GM23248 (cell line): ENCODE results near the gene GTF3A.

Experiments
- EZH2 ChIP-seq: fragments of 200-600 bp; sonication (generic); IDR thresholded peaks from 2 replicates; pipeline ENCODE4 v1.6.1; 2018; ENCODE audit warnings: antibody characterized with exemption, mild to moderate bottlenecking; ENCODE audit not compliant: insufficient read depth, poor library complexity, severe bottlenecking
- EZH2phosphoT487 ChIP-seq: fragments of 200-600 bp; sonication (generic); IDR thresholded peaks from 2 replicates; pipeline ENCODE4 v1.6.1; 2018; ENCODE audit warnings: antibody characterized with exemption, moderate library complexity, mild to moderate bottlenecking, low read depth; ENCODE audit not compliant: insufficient read depth

DNA sequence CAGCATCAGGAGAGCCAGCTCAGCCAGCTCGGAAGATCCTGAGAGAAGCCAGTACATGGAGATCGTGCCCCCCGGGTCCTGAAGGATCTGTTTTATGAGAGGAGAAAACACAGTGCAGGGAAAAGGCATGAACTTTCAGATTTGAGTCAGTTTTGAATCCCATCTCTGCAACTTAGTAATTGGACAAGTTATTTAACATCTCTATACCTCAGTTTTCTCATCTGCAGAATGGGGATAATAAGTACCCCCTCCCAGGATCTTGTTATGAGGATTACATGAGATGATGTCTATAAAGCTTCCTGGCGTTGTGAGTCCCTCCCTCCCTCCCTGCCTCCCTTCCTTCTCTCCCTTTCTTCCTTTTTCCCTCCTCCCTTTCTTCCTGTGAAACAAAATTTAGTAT is 40.1 kb upstream of the GTF3A start:
- TF ChIP-seq EZH2phosphoT487, result no peak
- no peak for TF ChIP-seq EZH2
